Measurements from ENCODE around the gene CKS2.
"Not testable (repeated sequence)": the region's sequence is repeated elsewhere in the genome, so short reads cannot be mapped to it uniquely, and the experiment has no call there.

CKS2 gene

DNA sequence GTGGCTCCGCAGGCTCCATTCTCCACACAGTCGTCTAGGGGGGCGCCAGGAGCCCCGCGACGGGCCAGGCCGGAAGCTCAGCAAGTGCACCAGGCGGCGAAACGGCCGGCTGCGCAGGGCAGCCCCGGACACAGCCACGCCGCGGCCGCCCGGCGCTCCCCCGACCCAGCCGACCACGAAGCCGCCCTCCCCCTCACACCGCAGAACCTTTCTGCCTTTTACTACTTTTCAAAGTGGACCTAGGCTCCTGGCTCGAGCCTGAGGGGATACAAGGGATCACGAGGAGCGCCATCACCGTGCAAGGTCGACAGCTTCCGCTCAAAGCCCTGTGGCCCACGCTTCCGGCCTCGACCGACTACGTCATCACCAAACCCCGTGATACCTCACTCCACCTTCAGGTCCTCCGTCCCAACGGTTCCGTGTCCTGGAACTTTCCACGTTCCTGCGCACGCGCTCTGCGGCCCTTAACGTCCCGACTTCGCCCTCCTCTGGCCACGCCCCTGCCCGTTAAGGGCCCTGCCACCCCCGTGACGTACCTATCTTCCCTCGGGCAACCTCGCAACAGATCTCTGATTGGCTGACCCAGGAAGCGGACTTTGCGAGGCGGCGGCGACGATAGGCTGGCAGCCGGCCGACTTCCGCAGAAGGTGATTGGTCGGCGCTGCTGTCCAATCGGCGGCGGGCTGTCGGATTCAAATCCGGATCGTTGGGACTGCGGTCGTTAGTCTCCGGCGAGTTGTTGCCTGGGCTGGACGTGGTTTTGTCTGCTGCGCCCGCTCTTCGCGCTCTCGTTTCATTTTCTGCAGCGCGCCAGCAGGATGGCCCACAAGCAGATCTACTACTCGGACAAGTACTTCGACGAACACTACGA, at the start of gene CKS2:
CKS2 (plus strand) TSS at position 721 of the 871 bp plus-strand sequence; CDS start at position 819, 98 bp downstream.
- Histone ChIP-seq H3K27ac (peak within 1 kb of the TSS; percentile 98), H3K4me3 (peak within 1 kb of the TSS; percentile 95), H3K9me3 (ENCODE audit: low read depth, low read length) (no peaks in the 10 kb centered on the region), H3K36me3 (ENCODE audit: insufficient read depth, low read length) (peaks cover 36% of the 10 kb centered on the region), H3K9ac (ENCODE audit: insufficient read length) (peak within 1 kb of the TSS; percentile 99)
- DNase-seq (ENCODE audit: low read depth, low spot score): peak; percentile 99
- no peak for TF ChIP-seq EZH2 (IDR thresholded peaks at IDR 0.05)
- peak; percentile 95 for TF ChIP-seq POLR2AphosphoS5 (IDR thresholded peaks at IDR 0.05; ENCODE audit: borderline replicate concordance, low read depth, low read length)
- TF ChIP-seq FOXP2 (optimal IDR thresholded peaks at IDR 0.05; ENCODE audit: control extremely low read depth, extremely low read length, insufficient read depth): peak; percentile 82

DNA sequence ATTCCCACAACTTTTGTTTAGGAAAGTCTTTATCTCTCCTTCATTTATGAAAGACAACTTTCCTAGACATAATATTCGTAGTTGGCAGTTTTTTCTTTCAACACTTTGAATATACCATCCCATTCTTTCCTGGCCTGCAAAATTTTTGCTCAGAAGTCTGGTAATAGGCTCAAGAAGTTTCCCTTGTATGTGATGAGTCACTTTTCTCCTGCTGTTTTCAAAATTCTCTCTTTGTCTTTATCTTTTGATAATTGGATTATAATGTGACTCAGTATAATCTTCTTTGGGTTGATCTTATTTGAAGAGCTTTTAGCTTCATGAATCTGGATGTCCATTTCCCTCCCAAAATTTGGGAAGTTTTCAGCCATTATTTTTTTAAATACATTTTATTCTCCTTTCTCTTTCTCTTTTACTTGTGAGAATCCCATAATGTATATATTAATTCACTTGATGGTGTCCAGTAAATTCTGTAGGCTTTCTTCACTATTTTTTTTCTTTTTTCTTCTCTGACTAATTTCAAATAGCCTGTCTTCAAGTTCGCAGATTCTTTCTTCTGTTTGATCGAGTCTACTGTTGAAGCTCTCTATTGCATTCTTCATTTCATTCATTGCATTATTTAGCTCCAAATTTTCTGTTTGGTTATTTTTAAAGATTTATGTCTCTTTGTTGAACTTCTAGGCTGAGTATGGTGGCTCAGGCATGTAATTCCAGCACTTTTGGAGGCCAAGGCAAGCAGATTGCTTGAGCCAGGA, 37.3 kb upstream of the CKS2 start:
- no peak for DNase-seq (ENCODE audit: low read depth, low spot score)
- H3K27ac ChIP-seq: no peak overlapping the region
- no peak overlapping the region for H3K9ac ChIP-seq (ENCODE audit: insufficient read length)
- TF ChIP-seq POLR2AphosphoS5 (IDR thresholded peaks at IDR 0.05; ENCODE audit: borderline replicate concordance, low read depth, low read length) (no peak), FOXP2 (optimal IDR thresholded peaks at IDR 0.05; ENCODE audit: control extremely low read depth, extremely low read length, insufficient read depth) (no peak), EZH2 (IDR thresholded peaks at IDR 0.05) (no peak)
- H3K4me3 ChIP-seq: no peak overlapping the region
- H3K9me3 ChIP-seq (ENCODE audit: low read depth, low read length): peaks cover 9% of the 10 kb centered on the region; the same call in 1 of the 2 replicates
- H3K36me3 ChIP-seq (ENCODE audit: insufficient read depth, low read length): no peaks in the 10 kb centered on the region

DNA sequence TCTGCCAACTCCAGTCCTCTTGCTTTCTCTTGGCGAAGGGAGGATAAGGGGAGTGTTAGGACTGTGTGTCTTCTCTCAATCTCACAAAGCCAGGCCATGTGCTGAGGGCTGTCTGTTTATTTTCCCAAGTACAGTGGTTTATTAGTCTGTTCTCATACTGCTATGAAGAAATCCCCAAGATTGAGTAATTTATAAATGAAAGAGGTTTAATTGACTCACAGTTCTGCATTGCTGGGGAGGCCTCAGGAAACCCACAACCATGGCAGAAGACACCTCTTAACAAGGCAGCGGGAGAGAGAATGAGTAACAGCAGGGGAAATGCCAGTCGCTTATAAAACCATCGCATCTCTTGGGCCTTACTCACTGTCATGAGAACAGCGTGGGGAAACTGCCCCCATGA, 36.2 kb upstream of the CKS2 start:
- Histone ChIP-seq H3K4me3 (no peak overlapping the region), H3K9me3 (ENCODE audit: low read depth, low read length) (peaks cover 9% of the 10 kb centered on the region; the same call in 1 of the 2 replicates), H3K36me3 (ENCODE audit: insufficient read depth, low read length) (no peaks in the 10 kb centered on the region), H3K9ac (ENCODE audit: insufficient read length) (no peak overlapping the region), H3K27ac (no peak overlapping the region)
- no peak for TF ChIP-seq POLR2AphosphoS5 (IDR thresholded peaks at IDR 0.05; ENCODE audit: borderline replicate concordance, low read depth, low read length)
- no peak for TF ChIP-seq FOXP2 (optimal IDR thresholded peaks at IDR 0.05; ENCODE audit: control extremely low read depth, extremely low read length, insufficient read depth)
- no peak for DNase-seq (ENCODE audit: low read depth, low spot score)

DNA sequence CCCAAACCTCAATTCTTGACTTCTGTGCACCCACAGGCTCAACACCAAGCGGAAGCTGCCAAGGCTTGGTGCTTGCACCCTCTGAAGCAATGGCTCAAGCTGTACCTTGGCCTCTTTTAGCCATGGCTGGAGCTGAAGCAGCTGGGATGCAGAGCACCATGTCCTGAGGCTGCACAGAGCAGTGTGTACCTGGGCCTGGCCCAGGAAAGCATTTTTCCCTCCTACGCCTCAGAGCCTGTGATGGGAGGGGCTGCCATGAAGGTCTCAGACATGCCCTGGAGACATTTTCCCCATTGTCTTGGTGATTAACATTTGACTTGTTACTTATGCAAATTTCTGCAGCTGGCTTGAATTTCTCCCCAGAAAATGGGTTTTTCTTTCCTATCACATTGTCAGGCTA, 35.0 kb upstream of the CKS2 start:
- not testable (repeated sequence) for H3K4me3 ChIP-seq; H3K9me3 ChIP-seq (ENCODE audit: low read depth, low read length); H3K36me3 ChIP-seq (ENCODE audit: insufficient read depth, low read length); H3K9ac ChIP-seq (ENCODE audit: insufficient read length); DNase-seq (ENCODE audit: low read depth, low spot score); H3K27ac ChIP-seq

DNA sequence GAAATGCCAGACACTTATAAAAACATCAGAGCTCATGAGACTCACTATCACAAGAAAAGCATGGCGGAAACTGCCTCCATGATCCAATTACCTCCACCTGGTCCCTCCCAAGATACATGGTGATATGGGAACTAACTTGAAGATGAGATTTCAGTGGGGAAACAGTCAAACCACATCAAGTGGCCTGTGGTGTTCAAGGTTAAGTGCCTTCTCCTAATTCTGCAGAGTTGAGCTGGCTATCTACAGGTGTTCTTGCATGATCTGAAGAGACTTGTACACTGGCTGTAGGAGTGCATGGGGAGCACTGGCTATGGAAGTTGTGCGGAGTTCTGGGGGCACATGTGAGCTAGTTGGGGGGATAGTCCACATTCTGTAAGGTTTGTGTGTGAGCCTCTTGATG, 34.0 kb upstream of the CKS2 start:
- Histone ChIP-seq H3K36me3 (ENCODE audit: insufficient read depth, low read length) (no peaks in the 10 kb centered on the region), H3K9me3 (ENCODE audit: low read depth, low read length) (peaks cover 9% of the 10 kb centered on the region; the same call in 1 of the 2 replicates), H3K27ac (no peak overlapping the region), H3K9ac (ENCODE audit: insufficient read length) (no peak overlapping the region), H3K4me3 (no peak overlapping the region)
- no peak for DNase-seq (ENCODE audit: low read depth, low spot score)
- TF ChIP-seq POLR2AphosphoS5 (IDR thresholded peaks at IDR 0.05; ENCODE audit: borderline replicate concordance, low read depth, low read length) (no peak), EZH2 (IDR thresholded peaks at IDR 0.05) (no peak), FOXP2 (optimal IDR thresholded peaks at IDR 0.05; ENCODE audit: control extremely low read depth, extremely low read length, insufficient read depth) (no peak)

DNA sequence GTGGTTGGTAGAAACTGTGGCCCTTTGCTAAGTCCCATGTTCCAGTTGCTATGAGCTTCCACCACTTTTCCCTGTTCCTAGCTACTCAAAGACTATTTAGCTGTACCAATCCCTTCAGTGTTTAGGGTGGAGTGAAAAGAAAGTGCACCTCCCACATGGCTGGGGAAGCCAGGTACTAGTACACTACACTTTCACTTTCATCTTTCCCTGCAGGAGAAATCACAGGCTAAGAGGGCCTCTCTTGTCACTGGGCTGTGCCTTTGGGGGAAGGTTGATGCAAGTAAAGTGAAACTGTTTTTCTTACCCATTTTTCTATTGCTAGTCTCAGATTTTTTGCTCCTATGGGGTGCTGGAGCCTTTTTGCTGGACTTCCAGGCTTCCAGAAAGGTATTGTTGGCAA, 33.5 kb upstream of the CKS2 start:
- Histone ChIP-seq H3K36me3 (ENCODE audit: insufficient read depth, low read length) (no peaks in the 10 kb centered on the region), H3K9ac (ENCODE audit: insufficient read length) (no peak overlapping the region), H3K9me3 (ENCODE audit: low read depth, low read length) (peaks cover 9% of the 10 kb centered on the region; the same call in 1 of the 2 replicates), H3K27ac (no peak overlapping the region), H3K4me3 (no peak overlapping the region)
- no peak for TF ChIP-seq POLR2AphosphoS5 (IDR thresholded peaks at IDR 0.05; ENCODE audit: borderline replicate concordance, low read depth, low read length)
- TF ChIP-seq EZH2 (IDR thresholded peaks at IDR 0.05): no peak
- no peak for TF ChIP-seq FOXP2 (optimal IDR thresholded peaks at IDR 0.05; ENCODE audit: control extremely low read depth, extremely low read length, insufficient read depth)
- no peak for DNase-seq (ENCODE audit: low read depth, low spot score)

DNA sequence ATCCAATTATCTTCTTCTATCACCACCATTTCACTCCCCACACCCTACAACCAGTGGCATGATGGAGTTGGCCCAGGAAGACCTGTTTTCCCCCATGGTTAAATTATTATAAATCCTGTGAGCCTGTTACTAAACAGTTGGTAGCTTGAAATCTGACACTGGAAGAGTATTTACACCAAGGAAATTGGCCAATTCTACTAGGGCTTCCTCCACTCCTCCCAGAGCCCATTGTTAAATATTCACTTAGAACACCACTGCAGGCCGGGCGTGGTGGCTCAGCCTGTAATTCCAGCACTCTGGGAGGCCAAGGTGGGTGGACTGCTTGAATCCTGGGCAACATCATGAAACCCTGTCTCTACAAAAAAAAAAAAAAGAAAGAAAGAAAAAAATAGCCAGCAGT, 32.4 kb upstream of the CKS2 start:
- no peak for DNase-seq (ENCODE audit: low read depth, low spot score)
- Histone ChIP-seq H3K4me3 (no peak overlapping the region), H3K9ac (ENCODE audit: insufficient read length) (no peak overlapping the region), H3K36me3 (ENCODE audit: insufficient read depth, low read length) (no peaks in the 10 kb centered on the region), H3K9me3 (ENCODE audit: low read depth, low read length) (peaks cover 6% of the 10 kb centered on the region; the same call in 1 of the 2 replicates), H3K27ac (no peak overlapping the region)
- no peak for TF ChIP-seq FOXP2 (optimal IDR thresholded peaks at IDR 0.05; ENCODE audit: control extremely low read depth, extremely low read length, insufficient read depth)

DNA sequence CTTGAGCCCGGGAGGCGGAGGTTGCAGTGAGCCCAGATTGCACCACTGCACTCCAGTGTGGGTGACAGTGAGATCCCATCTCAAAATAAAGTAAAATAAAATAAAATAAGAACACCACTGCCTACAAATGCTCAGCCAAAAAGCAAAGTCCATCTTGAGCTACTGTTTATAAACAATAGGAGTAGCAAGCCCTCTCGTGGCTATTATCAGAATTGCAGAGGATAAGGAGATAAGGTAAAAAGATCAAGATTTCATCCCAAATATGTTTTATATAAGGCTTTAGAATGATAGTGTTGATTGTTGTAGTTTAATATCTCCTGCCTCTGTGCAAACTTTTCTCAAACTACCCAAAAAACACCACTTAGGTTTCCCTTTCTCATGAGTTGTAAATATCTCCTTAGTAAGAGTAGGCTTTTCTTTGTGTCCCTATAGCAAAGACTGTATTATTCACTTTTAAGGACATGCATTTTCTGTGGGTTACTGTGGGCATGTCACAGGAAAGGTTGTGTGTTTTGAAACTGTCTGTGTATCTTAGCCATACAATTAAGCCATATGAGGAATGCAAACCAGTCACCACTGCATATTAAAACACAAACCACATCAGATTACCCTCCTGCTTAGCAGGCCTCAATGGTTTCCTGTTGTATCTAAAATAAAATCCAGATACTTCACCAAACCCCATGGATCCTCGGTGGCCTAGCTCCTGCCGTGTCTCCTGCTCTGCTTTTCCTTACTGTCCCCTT, 31.8 kb upstream of the CKS2 start:
- Histone ChIP-seq H3K9ac (ENCODE audit: insufficient read length) (peak overlapping the region; percentile 37), H3K36me3 (ENCODE audit: insufficient read depth, low read length) (no peaks in the 10 kb centered on the region), H3K27ac (peak overlapping the region; percentile 86), H3K4me3 (peak overlapping the region; percentile 47), H3K9me3 (ENCODE audit: low read depth, low read length) (peaks cover under 1% of the 10 kb centered on the region; the same call in 1 of the 2 replicates)
- DNase-seq (ENCODE audit: low read depth, low spot score): peak; percentile 53
- TF ChIP-seq FOXP2 (optimal IDR thresholded peaks at IDR 0.05; ENCODE audit: control extremely low read depth, extremely low read length, insufficient read depth) (no peak), EZH2 (IDR thresholded peaks at IDR 0.05) (no peak), POLR2AphosphoS5 (IDR thresholded peaks at IDR 0.05; ENCODE audit: borderline replicate concordance, low read depth, low read length) (no peak)
